A673 (cell line): ENCODE measurements around the gene COBL. TPM values are rescaled to one million over a fixed set of nuclear protein-coding genes. Genes with fewer than 3 reads are reported as not detected.

Source experiments
- BruUV-seq: library from RNA; stranded (reverse); fragments of 400-500 nt; replicated peaks from 2 replicates; lab custom pipeline; 2021; lab: Mats Ljungman, UMichigan
- CTCF ChIA-PET: fragments of 300-600 bp; sonication (Branson Sonifier 250); formaldehyde crosslinking; loops from one replicate; lab custom pipeline; 2022; ENCODE audit warnings: antibody characterized with exemption; lab: Charles Lee
- POLR2A ChIA-PET: fragments of 300-600 bp; sonication (Branson Sonifier 250); formaldehyde crosslinking; loops from one replicate; lab custom pipeline; 2022; ENCODE audit warnings: antibody characterized with exemption; ENCODE audit not compliant: low non-redundant PET; lab: Charles Lee
- DNase-seq: peaks from one replicate; pipeline ENCODE4 v3.0.0-alpha.2; 2015; ENCODE audit warnings: low spot score
- H3K27ac ChIP-seq: fragments of 200-600 bp; sonication (generic); 2 replicates; pipeline ENCODE4 v1.5.1; 2016; ENCODE audit warnings: mixed run types, low read depth, mild to moderate bottlenecking, mixed read lengths, antibody characterized with exemption, low read length; ENCODE audit not compliant: poor library complexity, severe bottlenecking
- H3K27me3 ChIP-seq: fragments of 200-600 bp; sonication (generic); replicated peaks from 2 replicates; pipeline ENCODE4 v1.6.1; 2017; ENCODE audit warnings: mixed run types, low read depth, mild to moderate bottlenecking, mixed read lengths, antibody characterized with exemption, low read length; ENCODE audit not compliant: insufficient read depth, poor library complexity
- H3K36me3 ChIP-seq: fragments of 200-600 bp; sonication (generic); 2 replicates; pipeline ENCODE4 v1.6.1; 2016; ENCODE audit warnings: mixed run types, mild to moderate bottlenecking, mixed read lengths, antibody characterized with exemption, low read length; ENCODE audit not compliant: insufficient read depth, poor library complexity, severe bottlenecking
- H3K4me1 ChIP-seq: fragments of 200-600 bp; sonication (generic); 2 replicates; pipeline ENCODE4 v1.6.1; 2017; ENCODE audit warnings: mixed run types, mild to moderate bottlenecking, mixed read lengths, antibody characterized with exemption, low read length; ENCODE audit not compliant: insufficient read depth, poor library complexity, severe bottlenecking
- H3K4me3 ChIP-seq: fragments of 200-600 bp; sonication (generic); 2 replicates; pipeline ENCODE4 v1.5.1; 2016; ENCODE audit warnings: low read depth, mixed run types, mild to moderate bottlenecking, mixed read lengths, low read length; ENCODE audit not compliant: poor library complexity, severe bottlenecking
- H3K9me3 ChIP-seq: fragments of 200-600 bp; sonication (generic); 2 replicates; pipeline ENCODE4 v1.6.1; 2016; ENCODE audit warnings: mixed run types, low read depth, mild to moderate bottlenecking, mixed read lengths, antibody characterized with exemption, low read length; ENCODE audit not compliant: poor library complexity, severe bottlenecking
- CTCF ChIP-seq: fragments of 300-800, 200-600 bp; sonication (generic); conservative IDR thresholded peaks from 2 replicates; pipeline ENCODE4 v1.5.1; 2017; ENCODE audit warnings: low read depth, mild to moderate bottlenecking, antibody characterized with exemption, low read length, moderate library complexity, mixed read lengths
- EZH2 ChIP-seq: fragments of 200-600 bp; sonication (generic); IDR thresholded peaks from 2 replicates; pipeline ENCODE4 v1.6.1; 2017; ENCODE audit warnings: borderline replicate concordance, low read depth, mild to moderate bottlenecking, mixed read lengths, antibody characterized with exemption, low read length; ENCODE audit not compliant: poor library complexity, severe bottlenecking
- intact Hi-C: fragments of 100-400 bp; cut with micrococcal nuclease; formaldehyde crosslinking; loops from one replicate; pipeline ENCODE4 v1.10.0; 2022; ENCODE audit not compliant: unreplicated experiment
- total RNA-seq: library from RNA; stranded (reverse); gene quantifications from 2 replicates; pipeline ENCODE4 v1.2.3, GENCODE V29; 2021

The COBL gene
- total RNA-seq, 1 experiment from 2014 or later, result not detected

- Histone ChIP-seq H3K36me3 (no peaks in the 10 kb centered on the region), H3K4me1 (no peaks in the 10 kb centered on the region), H3K27ac (no peak overlapping the region), H3K27me3 (no peaks in the 10 kb centered on the region), H3K9me3 (peaks cover 7% of the 10 kb centered on the region), H3K4me3 (no peak overlapping the region)
- no TSS peak for BruUV-seq
- ChIA-PET CTCF (no interaction called here), POLR2A (no interaction called here)
- intact Hi-C loops, result no loop called here
- no peak for DNase-seq
- TF ChIP-seq CTCF, result no peak
- no peak for TF ChIP-seq EZH2
Observed at GRCh38 chr7:51230324-51230625, 86.3 kb downstream of the COBL start.

GRCh38 chr7:51229620-51230323, 86.8 kb downstream of the COBL start:
- intact Hi-C loops, result no loop called here
- Histone ChIP-seq H3K4me1 (no peaks in the 10 kb centered on the region), H3K27ac (no peak overlapping the region), H3K36me3 (no peaks in the 10 kb centered on the region), H3K9me3 (peaks cover 7% of the 10 kb centered on the region), H3K4me3 (no peak overlapping the region), H3K27me3 (no peaks in the 10 kb centered on the region)
- ChIA-PET CTCF (no interaction called here), POLR2A (no interaction called here)
- TF ChIP-seq EZH2 (no peak), CTCF (no peak)
- BruUV-seq, result no TSS peak
- no peak for DNase-seq

GRCh38 chr7:51229106-51229537, 87.5 kb downstream of the COBL start:
- Histone ChIP-seq H3K4me1 (no peaks in the 10 kb centered on the region), H3K9me3 (peaks cover 7% of the 10 kb centered on the region), H3K27me3 (no peaks in the 10 kb centered on the region), H3K36me3 (no peaks in the 10 kb centered on the region), H3K4me3 (no peak overlapping the region), H3K27ac (no peak overlapping the region)
- BruUV-seq, result no TSS peak
- intact Hi-C loops, result no loop called here
- ChIA-PET POLR2A (no interaction called here), CTCF (no interaction called here)
- no peak for DNase-seq
- TF ChIP-seq EZH2, result no peak
- TF ChIP-seq CTCF, result no peak
